ENCODE data around the gene GSTO1.
A peak's percentile ranks its signal among the peaks of the same experiment; 100 is the strongest.

Gene GSTO1

DNA sequence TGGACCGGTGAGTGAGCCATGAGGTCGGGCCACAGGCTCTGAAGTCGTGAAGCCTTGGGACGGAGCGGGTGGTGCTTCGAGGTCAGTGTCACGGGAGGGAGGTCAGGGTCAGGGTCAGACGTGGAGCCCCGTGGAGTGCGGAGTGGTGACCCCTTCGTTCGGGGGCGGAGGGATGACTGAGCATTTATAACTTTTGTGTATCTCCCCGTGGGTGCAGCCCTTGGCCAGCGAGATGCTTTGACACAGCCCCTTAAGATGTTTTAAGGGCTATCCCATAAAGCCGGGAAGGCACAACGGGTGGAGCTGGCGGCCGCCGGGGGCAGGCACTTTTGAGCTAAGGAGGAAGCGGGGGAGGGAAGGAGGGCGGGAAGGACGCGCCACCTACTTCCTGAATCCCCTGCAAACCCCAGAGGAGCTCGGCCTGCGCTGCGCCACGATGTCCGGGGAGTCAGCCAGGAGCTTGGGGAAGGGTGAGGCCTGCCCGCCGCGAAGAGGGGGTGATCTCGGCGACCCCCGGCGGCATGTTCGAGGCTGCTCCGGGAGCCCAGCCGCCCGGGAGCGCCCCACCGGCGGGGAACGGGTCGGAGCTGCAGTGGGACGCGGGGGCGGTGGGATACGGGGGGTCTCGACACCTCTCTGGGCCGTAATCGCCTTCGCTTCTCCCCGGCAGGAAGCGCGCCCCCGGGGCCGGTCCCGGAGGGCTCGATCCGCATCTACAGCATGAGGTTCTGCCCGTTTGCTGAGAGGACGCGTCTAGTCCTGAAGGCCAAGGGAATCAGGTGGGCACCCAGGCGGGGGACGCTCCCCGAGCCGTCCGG lies at the start of gene GSTO1:
Gene GSTO1 (plus strand): TSS at position 400 of the 818 bp plus-strand sequence. CDS start 37 bp downstream, at position 437.
- Mint-ChIP-seq H3K27me3 (no peaks in the 10 kb centered on the region), H3K9me3 (no peaks in the 10 kb centered on the region), H3K4me3 (peak within 1 kb of the TSS; percentile 95), H3K27ac (peak within 1 kb of the TSS; percentile 98), H3K4me1 (peaks cover 56% of the 10 kb centered on the region), H3K36me3 (peaks cover 16% of the 10 kb centered on the region)

DNA sequence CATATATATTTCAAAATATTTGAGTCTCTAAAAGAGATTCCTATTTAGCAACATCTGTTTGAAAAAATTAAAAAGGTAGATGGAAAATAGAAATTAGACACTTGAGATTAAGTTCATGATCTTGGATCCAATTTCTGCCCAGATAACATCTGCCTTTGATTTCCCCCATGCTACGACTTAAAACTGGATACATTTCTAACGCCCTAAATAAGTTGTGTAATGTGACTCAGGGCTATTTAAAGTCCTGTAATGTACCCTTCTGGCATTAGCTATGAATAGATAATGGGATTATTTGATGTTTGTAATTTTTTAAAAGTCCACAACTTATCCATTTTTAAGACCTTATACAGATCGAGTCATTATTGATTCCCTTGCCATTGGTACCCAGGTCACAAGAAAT lies 46.0 kb upstream of the GSTO1 start:
- H3K4me3 Mint-ChIP-seq, result no peak overlapping the region
- no peak overlapping the region for H3K27ac Mint-ChIP-seq
- no peaks in the 10 kb centered on the region for H3K4me1 Mint-ChIP-seq
- H3K36me3 Mint-ChIP-seq, result no peaks in the 10 kb centered on the region
- peaks cover 1% of the 10 kb centered on the region for H3K27me3 Mint-ChIP-seq
- H3K9me3 Mint-ChIP-seq, result no peaks in the 10 kb centered on the region

- no peaks in the 10 kb centered on the region for H3K36me3 Mint-ChIP-seq
- no peak overlapping the region for H3K4me3 Mint-ChIP-seq
- H3K9me3 Mint-ChIP-seq, result no peaks in the 10 kb centered on the region
- H3K27ac Mint-ChIP-seq, result no peak overlapping the region
- no peaks in the 10 kb centered on the region for H3K4me1 Mint-ChIP-seq
- peaks cover 1% of the 10 kb centered on the region for H3K27me3 Mint-ChIP-seq
Observed at GRCh38 chr10:104209575-104210198, 45.0 kb upstream of the GSTO1 start.

- H3K27me3 Mint-ChIP-seq, result peaks cover 10% of the 10 kb centered on the region
- no peaks in the 10 kb centered on the region for H3K36me3 Mint-ChIP-seq
- no peaks in the 10 kb centered on the region for H3K9me3 Mint-ChIP-seq
- no peak overlapping the region for H3K27ac Mint-ChIP-seq
- H3K4me3 Mint-ChIP-seq, result no peak overlapping the region
- H3K4me1 Mint-ChIP-seq, result no peaks in the 10 kb centered on the region
Observed at GRCh38 chr10:104216631-104217030, 38.1 kb upstream of the GSTO1 start.

GRCh38 chr10:104218751-104219150 lies 35.9 kb upstream of the GSTO1 start:
- peaks cover 9% of the 10 kb centered on the region for H3K27me3 Mint-ChIP-seq
- H3K36me3 Mint-ChIP-seq, result no peaks in the 10 kb centered on the region
- no peak overlapping the region for H3K27ac Mint-ChIP-seq
- no peak overlapping the region for H3K4me3 Mint-ChIP-seq
- H3K4me1 Mint-ChIP-seq, result no peaks in the 10 kb centered on the region
- no peaks in the 10 kb centered on the region for H3K9me3 Mint-ChIP-seq

DNA sequence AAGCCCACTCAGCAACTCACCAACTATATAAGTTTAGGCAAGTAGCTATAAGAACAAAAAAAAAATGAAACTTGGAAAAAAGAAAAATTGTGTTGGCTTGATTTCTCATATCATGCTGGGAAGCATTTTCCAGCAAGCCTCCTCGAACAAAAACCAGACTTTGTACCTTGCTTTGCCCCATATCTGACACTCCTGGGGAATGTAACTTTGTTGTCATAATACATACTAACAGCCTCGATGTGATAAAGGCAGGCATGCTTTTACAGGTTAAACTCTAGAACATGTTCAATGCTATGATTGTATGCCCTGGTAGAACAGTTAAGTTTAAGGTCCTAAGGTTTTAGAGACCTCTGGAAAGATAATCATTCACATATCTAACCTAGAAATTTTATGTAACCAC lies 34.2 kb upstream of the GSTO1 start:
- Mint-ChIP-seq H3K9me3 (no peaks in the 10 kb centered on the region), H3K4me1 (no peaks in the 10 kb centered on the region), H3K4me3 (no peak overlapping the region), H3K36me3 (no peaks in the 10 kb centered on the region), H3K27me3 (peaks cover 9% of the 10 kb centered on the region), H3K27ac (no peak overlapping the region)

- no peaks in the 10 kb centered on the region for H3K9me3 Mint-ChIP-seq
- no peak overlapping the region for H3K4me3 Mint-ChIP-seq
- H3K27me3 Mint-ChIP-seq, result peaks cover 9% of the 10 kb centered on the region
- no peak overlapping the region for H3K27ac Mint-ChIP-seq
- H3K36me3 Mint-ChIP-seq, result no peaks in the 10 kb centered on the region
- no peaks in the 10 kb centered on the region for H3K4me1 Mint-ChIP-seq
Observed at GRCh38 chr10:104223304-104223703, 31.4 kb upstream of the GSTO1 start.

DNA sequence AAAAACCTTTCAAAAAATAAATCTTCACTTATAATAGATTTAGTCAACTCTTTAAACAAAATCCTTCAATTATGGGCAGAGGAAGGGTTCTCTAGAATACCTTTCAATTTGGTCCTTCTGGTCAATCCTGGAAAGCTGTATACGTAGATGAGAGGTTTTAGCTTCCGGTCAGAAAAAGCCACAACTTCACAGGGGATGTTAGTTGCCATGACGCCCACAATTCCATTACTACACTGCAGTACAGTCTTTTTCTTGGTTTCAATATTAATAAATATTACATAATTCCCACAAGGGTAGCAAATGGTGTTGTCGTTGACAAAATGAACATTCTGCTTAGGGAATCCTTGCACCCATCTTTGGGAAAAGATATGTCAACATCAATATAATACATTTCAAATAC lies 24.2 kb upstream of the GSTO1 start:
- Mint-ChIP-seq H3K4me3 (peak overlapping the region; percentile 90), H3K27ac (no peak overlapping the region), H3K27me3 (peaks cover 3% of the 10 kb centered on the region), H3K4me1 (peaks cover 14% of the 10 kb centered on the region), H3K36me3 (no peaks in the 10 kb centered on the region), H3K9me3 (no peaks in the 10 kb centered on the region)

DNA sequence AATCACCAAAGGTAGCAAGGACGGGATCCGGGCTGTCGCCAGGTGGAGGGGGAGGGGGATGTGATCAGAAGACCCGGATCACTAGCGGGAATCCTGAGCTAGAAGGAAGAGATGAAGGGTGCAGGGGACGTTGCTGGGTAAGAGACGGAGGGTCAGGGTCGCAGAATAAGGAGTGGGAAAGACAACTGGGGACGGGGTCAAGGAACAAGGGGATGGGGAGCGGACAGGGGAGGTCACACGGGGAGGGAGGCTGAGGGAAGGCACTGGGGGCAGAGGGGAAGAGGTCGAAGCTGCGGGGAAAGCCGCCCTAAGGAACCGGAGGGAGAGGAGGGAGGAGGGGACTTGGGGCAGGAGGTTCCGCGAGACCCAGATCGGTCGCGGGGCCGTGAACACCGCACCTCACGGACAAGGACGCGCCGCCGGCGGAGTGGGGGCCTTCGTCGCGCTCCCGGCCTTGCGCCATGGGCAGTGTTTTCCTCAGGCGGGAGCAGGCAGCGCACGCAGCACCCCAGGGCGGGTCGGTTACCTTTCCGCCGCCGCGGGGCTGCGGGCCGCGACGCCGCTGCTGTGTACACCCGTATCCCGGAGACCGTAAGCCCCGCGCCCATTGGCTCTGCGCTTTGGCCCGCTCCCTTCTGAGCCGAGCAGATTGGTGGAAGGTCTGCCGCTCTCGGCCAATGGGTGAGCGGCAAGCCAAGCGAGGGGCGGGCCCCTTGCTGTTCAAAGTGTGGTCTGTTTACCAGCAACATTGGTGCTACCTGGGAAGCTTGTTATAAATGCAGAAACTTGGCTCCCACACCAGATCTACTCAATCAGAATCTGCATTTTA lies 22.7 kb upstream of the GSTO1 start, which contains the start of gene CFAP43:
Gene CFAP43 (minus strand): TSS at position 581 of the 829 bp plus-strand sequence. CDS start 118 bp downstream, at position 463.
- peak within 1 kb of the TSS; percentile 90 for H3K4me3 Mint-ChIP-seq
- H3K27me3 Mint-ChIP-seq, result peaks cover 6% of the 10 kb centered on the region
- H3K27ac Mint-ChIP-seq, result peak within 1 kb of the TSS; percentile 72
- peaks cover 14% of the 10 kb centered on the region for H3K4me1 Mint-ChIP-seq
- H3K9me3 Mint-ChIP-seq, result no peaks in the 10 kb centered on the region
- H3K36me3 Mint-ChIP-seq, result no peaks in the 10 kb centered on the region

DNA sequence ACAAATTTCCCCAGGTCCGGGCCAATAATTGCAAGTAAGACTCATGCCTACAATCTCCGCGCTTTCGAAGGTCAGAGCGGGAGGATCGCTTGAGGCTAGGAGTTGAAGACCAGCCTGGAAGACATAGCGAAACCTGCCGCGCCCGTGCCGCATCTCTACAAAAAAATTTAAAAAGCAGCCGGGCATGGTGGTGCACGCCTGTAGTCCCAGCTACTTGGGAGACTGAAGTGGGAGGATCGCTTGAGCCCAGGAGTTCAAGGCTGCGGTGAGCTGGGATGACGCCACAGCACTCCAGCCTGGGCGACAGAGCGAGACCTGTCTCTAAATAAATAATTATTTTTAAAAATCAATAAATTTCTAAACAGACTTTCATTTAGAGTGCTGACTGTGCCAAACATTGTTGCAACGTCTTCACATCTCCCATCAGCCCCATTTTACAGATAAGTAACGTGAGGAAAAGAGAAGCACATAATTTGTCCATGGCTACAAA lies 22.0 kb upstream of the GSTO1 start:
- Mint-ChIP-seq H3K9me3 (no peaks in the 10 kb centered on the region), H3K4me1 (peaks cover 14% of the 10 kb centered on the region), H3K36me3 (no peaks in the 10 kb centered on the region), H3K27me3 (peaks cover 6% of the 10 kb centered on the region), H3K27ac (peak overlapping the region; percentile 72), H3K4me3 (peak overlapping the region; percentile 90)

DNA sequence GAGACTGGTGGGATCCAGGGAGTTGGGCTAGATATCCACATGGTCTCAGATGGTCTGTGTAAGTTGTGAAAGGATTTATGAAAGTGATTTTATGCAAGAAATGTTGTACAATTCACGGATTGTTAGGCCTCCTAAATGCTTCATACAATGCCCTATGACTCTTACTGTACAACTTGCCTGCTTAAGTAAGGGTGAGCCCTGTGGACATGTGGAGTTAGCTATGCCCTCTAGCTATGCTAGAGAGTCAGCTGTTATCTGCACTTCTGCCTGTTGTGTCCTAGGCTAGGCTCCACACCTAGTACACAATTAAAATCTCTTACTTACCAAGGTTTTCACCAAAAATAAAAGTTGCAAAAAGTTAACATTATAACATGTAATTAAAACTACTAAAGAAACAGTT lies 20.9 kb upstream of the GSTO1 start:
- H3K4me3 Mint-ChIP-seq, result peak overlapping the region; percentile 61
- H3K27ac Mint-ChIP-seq, result no peak overlapping the region
- H3K27me3 Mint-ChIP-seq, result peaks cover 8% of the 10 kb centered on the region
- H3K36me3 Mint-ChIP-seq, result no peaks in the 10 kb centered on the region
- H3K4me1 Mint-ChIP-seq, result peaks cover 14% of the 10 kb centered on the region
- no peaks in the 10 kb centered on the region for H3K9me3 Mint-ChIP-seq

- Mint-ChIP-seq H3K27me3 (peaks cover 8% of the 10 kb centered on the region), H3K27ac (no peak overlapping the region), H3K4me3 (no peak overlapping the region), H3K4me1 (peaks cover 14% of the 10 kb centered on the region), H3K36me3 (no peaks in the 10 kb centered on the region), H3K9me3 (no peaks in the 10 kb centered on the region)
Observed at GRCh38 chr10:104234934-104235333, 19.8 kb upstream of the GSTO1 start.

GRCh38 chr10:104235801-104236200 lies 18.9 kb upstream of the GSTO1 start:
- Mint-ChIP-seq H3K27ac (no peak overlapping the region), H3K36me3 (no peaks in the 10 kb centered on the region), H3K4me3 (no peak overlapping the region), H3K27me3 (peaks cover 8% of the 10 kb centered on the region), H3K9me3 (no peaks in the 10 kb centered on the region), H3K4me1 (peaks cover 14% of the 10 kb centered on the region)

GRCh38 chr10:104240078-104240477 lies 14.6 kb upstream of the GSTO1 start:
- H3K27me3 Mint-ChIP-seq, result peaks cover 12% of the 10 kb centered on the region
- H3K4me1 Mint-ChIP-seq, result no peaks in the 10 kb centered on the region
- no peak overlapping the region for H3K4me3 Mint-ChIP-seq
- H3K9me3 Mint-ChIP-seq, result no peaks in the 10 kb centered on the region
- no peaks in the 10 kb centered on the region for H3K36me3 Mint-ChIP-seq
- no peak overlapping the region for H3K27ac Mint-ChIP-seq

- Mint-ChIP-seq H3K27ac (no peak overlapping the region), H3K27me3 (peaks cover 8% of the 10 kb centered on the region), H3K36me3 (no peaks in the 10 kb centered on the region), H3K9me3 (no peaks in the 10 kb centered on the region), H3K4me3 (no peak overlapping the region), H3K4me1 (no peaks in the 10 kb centered on the region)
Observed at GRCh38 chr10:104242545-104242944, 12.1 kb upstream of the GSTO1 start.
